SU-DHL-6 (cell line): ENCODE data around the gene GALR3.

Source experiments
- H2AFZ ChIP-seq: fragments of 200-600 bp; sonication (generic); 2 replicates; pipeline ENCODE4 v1.6.1; 2014; ENCODE audit warnings: low read depth, mild to moderate bottlenecking, moderate library complexity, mixed read lengths, antibody characterized with exemption, low read length; ENCODE audit not compliant: severe bottlenecking
- H3F3A ChIP-seq: fragments of 200-600 bp; shearing (Covaris generic); 2 replicates; pipeline ENCODE4 v1.6.0; 2016; ENCODE audit warnings: antibody characterized with exemption, mild to moderate bottlenecking; ENCODE audit not compliant: insufficient read depth
- H3K27ac ChIP-seq: fragments of 200-600 bp; sonication (generic); 2 replicates; pipeline ENCODE4 v1.5.1; 2016; ENCODE audit warnings: low read depth, mild to moderate bottlenecking, low read length, moderate library complexity, mixed read lengths
- H3K27me3 ChIP-seq: fragments of 200-600 bp; sonication (generic), shearing (Covaris generic); 2 replicates; pipeline ENCODE4 v1.6.0; 2014; ENCODE audit warnings: mild to moderate bottlenecking, low read length
- H3K36me3 ChIP-seq: fragments of 200-600 bp; sonication (generic); 2 replicates; pipeline ENCODE4 v1.6.1; 2014; ENCODE audit warnings: mild to moderate bottlenecking, low read length, mixed read lengths
- H3K4me2 ChIP-seq: fragments of 300-600, 200-600 bp; shearing (Covaris generic), sonication (generic); 2 replicates; pipeline ENCODE4 v1.6.0; 2014; ENCODE audit warnings: low read length, low read depth, mild to moderate bottlenecking; ENCODE audit not compliant: poor library complexity, severe bottlenecking
- H3K4me3 ChIP-seq: fragments of 200-600 bp; sonication (generic); 2 replicates; pipeline ENCODE4 v1.5.1; 2014; ENCODE audit warnings: antibody characterized with exemption, low read length, mild to moderate bottlenecking, mixed read lengths; ENCODE audit not compliant: insufficient read depth, poor library complexity, severe bottlenecking
- H3K79me2 ChIP-seq: fragments of 200-600 bp; sonication (generic); 2 replicates; pipeline ENCODE4 v1.6.1; 2014; ENCODE audit warnings: mild to moderate bottlenecking, low read length, moderate library complexity; ENCODE audit not compliant: insufficient read depth
- H3K9ac ChIP-seq: fragments of 200-600 bp; sonication (generic); 2 replicates; pipeline ENCODE4 v1.7.0; 2014; ENCODE audit warnings: mild to moderate bottlenecking, low read length
- H3K9me2 ChIP-seq: fragments of 200-600 bp; sonication (generic); replicated peaks from 2 replicates; pipeline ENCODE4 v1.6.1; 2014; ENCODE audit warnings: low read length; ENCODE audit not compliant: insufficient read depth
- H3K9me3 ChIP-seq: fragments of 200-600 bp; sonication (generic); 2 replicates; pipeline ENCODE4 v1.6.1; 2014; ENCODE audit warnings: low read length, mixed read lengths; ENCODE audit not compliant: insufficient read depth
- H4K20me1 ChIP-seq: fragments of 200-600 bp; sonication (generic); 2 replicates; pipeline ENCODE4 v1.6.1; 2014; ENCODE audit warnings: low read depth, mild to moderate bottlenecking, antibody characterized with exemption, low read length, moderate library complexity, mixed read lengths
- EZH2phosphoT487 ChIP-seq: fragments of 200-600 bp; sonication (generic), shearing (Covaris generic); conservative IDR thresholded peaks from 2 replicates; pipeline ENCODE4 v1.6.1; 2018; ENCODE audit warnings: mild to moderate bottlenecking, antibody characterized with exemption, low read length, moderate library complexity, mixed read lengths
- TF ChIP-seq, protein P1 (sequence below): fragments of 200-600 bp; sonication (generic); IDR thresholded peaks from one replicate; pipeline ENCODE4 v1.5.1; 2017; ENCODE audit warnings: antibody characterized with exemption, mild to moderate bottlenecking, low read length, moderate library complexity; ENCODE audit not compliant: insufficient read depth, poor library complexity, severe bottlenecking

GALR3 gene

DNA sequence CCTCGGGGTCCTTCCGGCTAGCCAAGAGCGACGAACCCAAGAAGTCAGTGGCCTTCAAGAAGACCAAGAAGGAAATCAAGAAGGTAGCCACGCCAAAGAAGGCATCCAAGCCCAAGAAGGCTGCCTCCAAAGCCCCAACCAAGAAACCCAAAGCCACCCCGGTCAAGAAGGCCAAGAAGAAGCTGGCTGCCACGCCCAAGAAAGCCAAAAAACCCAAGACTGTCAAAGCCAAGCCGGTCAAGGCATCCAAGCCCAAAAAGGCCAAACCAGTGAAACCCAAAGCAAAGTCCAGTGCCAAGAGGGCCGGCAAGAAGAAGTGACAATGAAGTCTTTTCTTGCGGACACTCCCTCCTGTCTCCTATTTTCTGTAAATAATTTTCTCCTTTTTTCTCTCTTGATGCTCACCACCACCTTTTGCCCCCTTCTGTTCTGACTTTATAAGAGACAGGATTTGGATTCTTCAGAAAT, 17.3 kb upstream of the GALR3 start:
- Histone ChIP-seq H2AFZ (no peak overlapping the region), H3K9me3 (no peaks in the 10 kb centered on the region), H3K9me2 (no peaks in the 10 kb centered on the region), H3K9ac (no peak overlapping the region), H3K79me2 (no peaks in the 10 kb centered on the region), H3K27ac (no peak overlapping the region), H3K36me3 (no peaks in the 10 kb centered on the region), H3K4me2 (no peak overlapping the region), H3F3A (peaks cover 4% of the 10 kb centered on the region; the same call in 1 of the 2 replicates), H3K27me3 (0 out of 2 replicates have a peak, but pooled peaks cover 3% of the 10 kb centered on the region), H4K20me1 (no peaks in the 10 kb centered on the region), H3K4me3 (no peak overlapping the region)
- TF ChIP-seq EZH2phosphoT487, result no peak
- TF ChIP-seq, protein P1, sequence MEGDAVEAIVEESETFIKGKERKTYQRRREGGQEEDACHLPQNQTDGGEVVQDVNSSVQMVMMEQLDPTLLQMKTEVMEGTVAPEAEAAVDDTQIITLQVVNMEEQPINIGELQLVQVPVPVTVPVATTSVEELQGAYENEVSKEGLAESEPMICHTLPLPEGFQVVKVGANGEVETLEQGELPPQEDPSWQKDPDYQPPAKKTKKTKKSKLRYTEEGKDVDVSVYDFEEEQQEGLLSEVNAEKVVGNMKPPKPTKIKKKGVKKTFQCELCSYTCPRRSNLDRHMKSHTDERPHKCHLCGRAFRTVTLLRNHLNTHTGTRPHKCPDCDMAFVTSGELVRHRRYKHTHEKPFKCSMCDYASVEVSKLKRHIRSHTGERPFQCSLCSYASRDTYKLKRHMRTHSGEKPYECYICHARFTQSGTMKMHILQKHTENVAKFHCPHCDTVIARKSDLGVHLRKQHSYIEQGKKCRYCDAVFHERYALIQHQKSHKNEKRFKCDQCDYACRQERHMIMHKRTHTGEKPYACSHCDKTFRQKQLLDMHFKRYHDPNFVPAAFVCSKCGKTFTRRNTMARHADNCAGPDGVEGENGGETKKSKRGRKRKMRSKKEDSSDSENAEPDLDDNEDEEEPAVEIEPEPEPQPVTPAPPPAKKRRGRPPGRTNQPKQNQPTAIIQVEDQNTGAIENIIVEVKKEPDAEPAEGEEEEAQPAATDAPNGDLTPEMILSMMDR, result no peak

DNA sequence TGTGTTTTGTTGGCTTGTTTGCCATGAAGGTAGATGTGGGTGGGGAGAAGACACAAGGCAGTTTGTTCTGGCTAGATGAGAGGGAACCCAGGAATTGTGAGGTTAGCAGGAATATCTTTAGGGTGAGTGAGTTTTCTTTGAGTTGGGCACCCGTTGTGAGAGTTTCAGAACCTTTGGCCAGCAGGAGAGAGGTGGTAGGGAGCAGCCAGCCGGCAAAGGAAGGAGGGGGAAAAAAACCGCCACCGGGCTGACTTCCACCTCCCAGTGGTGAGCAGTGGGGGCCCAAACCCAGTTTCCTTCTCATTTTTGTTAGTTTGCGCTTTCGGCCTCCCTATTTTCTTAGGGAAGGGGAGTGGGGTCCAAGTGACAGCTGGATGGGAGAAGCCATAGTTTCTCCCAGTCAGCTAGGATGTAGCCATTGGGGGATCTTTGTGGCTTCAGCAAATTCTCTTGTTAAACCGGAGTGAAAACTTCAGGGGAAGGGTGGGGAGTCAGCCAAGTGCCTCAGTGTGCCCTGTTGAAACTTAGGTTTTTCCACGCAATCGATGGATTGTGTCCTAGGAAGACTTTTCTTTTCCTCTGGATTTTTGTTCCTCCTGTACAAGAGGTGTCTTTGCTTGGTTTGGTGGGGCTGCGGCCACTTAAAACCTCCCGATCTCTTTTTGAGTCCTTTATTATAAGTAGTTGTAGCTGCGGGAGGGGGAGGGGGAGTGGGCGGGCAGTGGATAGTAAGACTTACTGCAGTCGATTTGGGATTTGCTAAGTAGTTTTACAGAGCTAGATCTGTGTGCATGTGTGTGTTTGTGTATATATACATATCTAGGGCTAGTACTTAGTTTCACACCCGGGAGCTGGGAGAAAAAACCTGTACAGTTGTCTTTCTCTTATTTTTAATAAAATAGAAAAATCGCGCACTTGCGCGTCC, 16.5 kb upstream of the GALR3 start:
- Histone ChIP-seq H4K20me1 (no peaks in the 10 kb centered on the region), H3K4me3 (no peak overlapping the region), H3K36me3 (no peaks in the 10 kb centered on the region), H3K9me2 (no peaks in the 10 kb centered on the region), H3K9me3 (no peaks in the 10 kb centered on the region), H3K79me2 (no peaks in the 10 kb centered on the region), H2AFZ (peak overlapping the region; percentile 56), H3K9ac (peak overlapping the region; percentile 55; the same call in 1 of the 2 replicates), H3K4me2 (peak overlapping the region; percentile 60), H3K27ac (no peak overlapping the region), H3F3A (peaks cover 4% of the 10 kb centered on the region; the same call in 1 of the 2 replicates), H3K27me3 (0 out of 2 replicates have a peak, but pooled peaks cover 3% of the 10 kb centered on the region)
- TF ChIP-seq, protein P1, result no peak
- TF ChIP-seq EZH2phosphoT487, result no peak

DNA sequence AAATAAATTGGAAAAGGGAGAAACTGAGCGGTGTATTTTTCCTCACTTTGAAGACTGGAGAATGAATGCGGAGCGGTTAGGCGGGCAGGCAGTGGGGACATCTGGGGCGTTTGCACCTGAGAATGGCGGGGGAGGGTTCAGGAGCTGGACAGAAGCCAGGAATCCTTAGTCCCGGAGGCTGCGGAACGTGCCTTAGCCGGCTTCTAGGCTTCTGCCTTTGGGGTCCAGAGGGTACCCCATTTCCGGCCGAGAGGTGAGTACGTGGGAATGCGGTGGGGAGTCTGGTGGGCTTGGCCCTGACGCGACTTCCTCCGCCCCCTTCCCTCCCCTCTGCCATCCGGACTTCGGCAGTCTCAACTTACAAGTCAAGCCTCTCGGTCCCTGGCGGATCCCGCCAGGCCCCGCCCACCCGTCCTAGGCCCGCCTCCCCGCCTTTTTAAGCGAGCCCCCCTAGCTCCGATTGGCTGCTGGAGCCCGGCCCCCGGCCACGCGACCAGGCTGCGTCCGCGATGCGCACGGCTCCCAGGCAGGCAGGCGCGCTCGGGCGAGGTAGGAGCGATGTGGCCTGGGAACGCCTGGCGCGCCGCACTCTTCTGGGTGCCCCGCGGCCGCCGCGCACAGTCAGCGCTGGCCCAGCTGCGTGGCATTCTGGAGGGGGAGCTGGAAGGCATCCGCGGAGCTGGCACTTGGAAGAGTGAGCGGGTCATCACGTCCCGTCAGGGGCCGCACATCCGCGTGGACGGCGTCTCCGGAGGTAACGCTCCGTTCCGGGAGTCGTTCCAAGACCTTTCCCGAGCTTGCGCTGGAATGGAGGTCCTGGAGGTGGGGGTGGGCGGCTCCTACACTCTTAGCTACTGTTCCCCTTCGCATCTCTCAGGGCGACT, 15.5 kb upstream of the GALR3 start, which contains the start of gene GCAT:
GCAT (plus strand) TSS at position 525 of the 884 bp plus-strand sequence; CDS start at position 559, 34 bp downstream.
- no peaks in the 10 kb centered on the region for H3K79me2 ChIP-seq
- H3K36me3 ChIP-seq, result no peaks in the 10 kb centered on the region
- H3K4me3 ChIP-seq, result peak within 1 kb of the TSS; percentile 49
- H3K9me3 ChIP-seq, result no peaks in the 10 kb centered on the region
- H3K27ac ChIP-seq, result no peak within 1 kb of the TSS
- TF ChIP-seq EZH2phosphoT487, result no peak
- TF ChIP-seq, protein P1, result no peak
- peak within 1 kb of the TSS; percentile 55 for H3K9ac ChIP-seq
- no peaks in the 10 kb centered on the region for H4K20me1 ChIP-seq
- H3K4me2 ChIP-seq, result peak within 1 kb of the TSS; percentile 60
- no peaks in the 10 kb centered on the region for H3K9me2 ChIP-seq
- 0 out of 2 replicates have a peak, but pooled peaks cover under 1% of the 10 kb centered on the region for H3K27me3 ChIP-seq
- peaks cover 4% of the 10 kb centered on the region; the same call in 1 of the 2 replicates for H3F3A ChIP-seq
- H2AFZ ChIP-seq, result peak within 1 kb of the TSS; percentile 56
